Fibroblast of skin of right biceps (primary cell): ENCODE measurements around the gene ULK4.
A peak's percentile ranks its signal among the peaks of the same experiment; 100 is the strongest.
"Not testable (repeated sequence)": the region's sequence is repeated elsewhere in the genome, so short reads cannot be mapped to it uniquely, and the experiment has no call there.

Experiments used
- DNase-seq: peaks from one replicate; pipeline ENCODE4 v3.0.0-alpha.2; 2013

The ULK4 gene

GRCh38 chr3:41565003-41565402 is 396.9 kb downstream of the ULK4 start:
- no peak for DNase-seq

- not testable (repeated sequence) for DNase-seq
Observed at GRCh38 chr3:41556245-41556644, 405.7 kb downstream of the ULK4 start.

DNA sequence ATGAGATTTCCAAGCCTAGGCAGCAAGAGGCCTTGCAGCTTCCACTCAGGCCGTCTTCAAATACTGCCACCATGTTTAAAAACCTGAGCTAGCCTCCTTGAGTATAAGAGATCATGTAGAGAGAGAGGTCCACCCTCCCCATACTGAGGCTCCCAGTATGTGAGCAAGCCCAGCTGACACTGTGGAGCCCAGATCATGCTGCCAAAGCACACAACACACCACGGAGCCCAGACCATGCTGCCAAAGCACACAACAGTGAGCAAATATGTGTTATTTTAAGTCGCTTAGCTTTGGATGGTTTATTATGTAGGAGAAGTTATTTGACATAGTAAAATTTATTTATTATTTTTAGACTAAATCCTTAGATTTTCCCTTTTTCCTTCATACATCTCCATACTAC is 428.9 kb downstream of the ULK4 start:
- no peak for DNase-seq

GRCh38 chr3:41526995-41527573 is 434.8 kb downstream of the ULK4 start:
- no peak for DNase-seq

GRCh38 chr3:41525303-41526064 is 436.4 kb downstream of the ULK4 start:
- no peak for DNase-seq

GRCh38 chr3:41523897-41524296 is 438.0 kb downstream of the ULK4 start:
- no peak for DNase-seq

- no peak for DNase-seq
Observed at GRCh38 chr3:41522612-41523011, 439.3 kb downstream of the ULK4 start.

- no peak for DNase-seq
Observed at GRCh38 chr3:41521010-41521655, 440.8 kb downstream of the ULK4 start.

DNA sequence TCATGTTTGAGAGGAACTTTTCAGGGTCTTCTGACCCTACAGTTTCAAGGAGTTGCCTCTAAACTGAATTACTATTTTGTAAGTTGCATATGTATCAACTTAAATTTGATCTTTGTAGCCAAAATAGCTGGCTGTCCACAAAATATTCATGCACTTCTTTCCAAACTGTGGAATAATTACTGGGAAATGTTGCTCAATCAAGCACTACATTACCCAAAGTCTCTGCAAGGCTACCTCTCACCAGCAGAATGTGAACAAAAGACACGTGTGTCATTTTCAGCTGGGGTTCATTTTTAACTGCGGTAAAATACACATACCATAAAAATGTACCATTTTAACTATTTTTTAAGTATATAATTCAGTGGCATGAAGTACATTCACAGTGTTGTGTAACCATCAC is 442.2 kb downstream of the ULK4 start:
- DNase-seq, result peak; percentile 8

DNA sequence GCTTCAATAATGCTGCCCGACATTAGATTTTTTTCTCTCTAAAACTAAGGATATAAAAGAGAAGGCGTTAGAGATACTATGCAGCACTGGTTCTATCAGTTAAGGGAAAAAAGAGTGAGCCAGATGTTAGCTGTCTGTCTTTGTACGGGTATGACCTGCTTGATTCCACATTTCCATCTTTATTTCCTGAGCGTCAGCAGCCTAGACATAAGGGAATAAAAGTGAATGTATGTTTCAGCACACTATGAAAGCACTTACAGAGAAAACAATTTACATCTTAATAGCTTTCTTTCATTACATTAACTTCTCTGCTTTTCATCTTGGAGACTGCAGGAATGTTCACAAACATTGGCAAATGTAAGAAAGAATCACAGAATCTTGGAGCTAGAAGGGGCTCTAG is 443.3 kb downstream of the ULK4 start:
- DNase-seq, result no peak

GRCh38 chr3:41508063-41508696 is 453.7 kb downstream of the ULK4 start:
- no peak for DNase-seq

DNA sequence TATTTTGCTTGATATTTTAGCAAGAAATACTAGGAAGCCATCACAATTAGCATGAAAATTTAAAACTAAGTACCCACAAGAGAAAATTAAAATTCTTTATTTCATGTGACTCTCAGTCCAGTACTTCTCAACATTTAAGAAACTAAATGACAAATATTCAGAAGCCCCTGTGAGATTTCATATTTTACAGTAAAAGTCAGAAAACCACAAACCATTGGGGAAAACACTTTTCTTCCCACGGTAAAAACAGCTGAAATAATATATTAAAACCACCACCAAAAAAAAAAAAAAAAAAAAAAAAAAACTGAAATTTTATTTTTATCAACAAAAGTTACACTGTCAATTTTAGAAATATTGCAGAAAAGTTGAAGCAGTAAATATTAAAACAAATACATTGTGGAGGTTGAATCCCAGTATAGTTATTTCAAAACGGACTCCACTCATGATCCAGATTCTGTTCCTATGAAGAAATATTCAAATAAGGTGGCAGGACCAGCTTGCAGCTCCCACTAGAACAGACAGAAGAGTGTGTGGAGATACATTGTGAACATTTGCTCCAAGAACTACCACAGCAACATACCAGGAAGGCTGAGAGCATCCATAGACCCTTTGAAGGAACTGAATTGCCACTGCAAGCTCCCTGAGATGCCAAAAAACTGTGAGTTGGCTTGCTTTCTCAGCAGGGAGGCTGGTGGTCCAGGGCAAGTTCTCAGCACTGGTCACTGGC is 454.4 kb downstream of the ULK4 start:
- DNase-seq, result peak; percentile 12

GRCh38 chr3:41503998-41504623 is 457.8 kb downstream of the ULK4 start:
- no peak for DNase-seq

- no peak for DNase-seq
Observed at GRCh38 chr3:41502481-41502880, 459.4 kb downstream of the ULK4 start.

- DNase-seq, result peak; percentile 60
Observed at GRCh38 chr3:41502023-41502422, 459.9 kb downstream of the ULK4 start.

- DNase-seq, result no peak
Observed at GRCh38 chr3:41498847-41499246, 463.1 kb downstream of the ULK4 start.

DNA sequence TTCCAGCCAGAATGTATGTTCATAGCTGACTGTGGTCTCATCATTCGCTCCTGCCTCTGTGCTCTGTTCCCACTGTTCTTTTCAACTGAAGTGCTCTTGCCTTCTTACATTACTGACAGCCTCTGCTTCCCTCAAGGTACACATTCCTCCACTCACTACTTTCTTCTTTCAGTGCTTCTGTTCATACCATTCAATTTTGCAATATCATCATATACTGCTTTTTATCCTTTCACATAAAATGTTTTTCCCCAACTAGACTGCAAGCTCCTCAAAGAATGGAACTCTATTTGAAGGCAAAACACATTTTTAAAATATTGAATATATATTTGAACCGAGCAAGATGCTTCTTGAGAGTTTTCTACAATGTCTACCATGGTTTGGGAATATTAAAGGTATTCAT is 471.5 kb downstream of the ULK4 start:
- DNase-seq, result no peak

- DNase-seq, result no peak
Observed at GRCh38 chr3:41489231-41489630, 472.7 kb downstream of the ULK4 start.

- DNase-seq, result no peak
Observed at GRCh38 chr3:41488501-41488900, 473.4 kb downstream of the ULK4 start.

GRCh38 chr3:41485484-41485883 is 476.4 kb downstream of the ULK4 start:
- no peak for DNase-seq

- no peak for DNase-seq
Observed at GRCh38 chr3:41482134-41482533, 479.8 kb downstream of the ULK4 start.

DNA sequence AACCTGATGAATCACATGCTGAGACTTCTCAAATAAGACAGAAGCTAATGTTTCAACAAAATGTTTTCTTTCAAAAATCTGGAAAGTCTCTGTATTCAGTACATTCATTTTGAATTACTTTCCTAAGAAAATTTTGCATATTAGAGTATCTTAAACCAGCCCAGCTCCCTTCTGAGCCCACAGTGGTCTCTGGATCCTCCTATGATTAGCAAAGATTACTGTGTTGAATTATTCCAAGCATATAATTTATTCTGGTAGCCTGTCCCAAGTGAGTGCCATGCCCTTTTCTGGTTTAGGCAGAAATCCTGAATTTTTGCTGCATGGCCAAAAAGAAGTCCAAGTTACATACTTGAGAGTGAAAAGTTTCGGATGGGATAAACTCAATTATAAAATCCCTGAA is 483.6 kb downstream of the ULK4 start:
- DNase-seq, result no peak
